Ishikawa (cell line): Measurements from ENCODE around the gene ITPR2.

ENCODE experiments used
- CEBPB ChIP-seq: IDR thresholded peaks from 2 replicates; pipeline ENCODE4 v1.6.1; 2012
- CREB1 ChIP-seq: IDR thresholded peaks from 2 replicates; pipeline ENCODE4 v1.6.1; 2012; ENCODE audit warnings: low read depth
- EGR1 ChIP-seq: IDR thresholded peaks from 2 replicates; pipeline ENCODE4 v1.6.1; 2012
- EP300 ChIP-seq: IDR thresholded peaks from 2 replicates; pipeline ENCODE4 v1.6.1; 2012; ENCODE audit warnings: borderline replicate concordance
- FOXM1 ChIP-seq: IDR thresholded peaks from 2 replicates; pipeline ENCODE4 v1.6.1; 2012; ENCODE audit warnings: low read depth, borderline replicate concordance
- NFIC ChIP-seq: IDR thresholded peaks from 2 replicates; pipeline ENCODE4 v1.6.1; 2012
- RAD21 ChIP-seq: IDR thresholded peaks from 2 replicates; pipeline ENCODE4 v1.6.1; 2012; ENCODE audit warnings: low read depth
- TAF1 ChIP-seq: IDR thresholded peaks from 2 replicates; pipeline ENCODE4 v1.6.1; 2012; ENCODE audit warnings: low read depth, mild to moderate bottlenecking
- TCF12 ChIP-seq: IDR thresholded peaks from 2 replicates; pipeline ENCODE4 v1.6.1; 2012; ENCODE audit warnings: low read depth
- TEAD4 ChIP-seq: IDR thresholded peaks from 2 replicates; pipeline ENCODE4 v1.6.1; 2012
- YY1 ChIP-seq: IDR thresholded peaks from 2 replicates; pipeline ENCODE4 v1.6.1; 2012; ENCODE audit warnings: low read depth
- ZBTB7A ChIP-seq: IDR thresholded peaks from 2 replicates; pipeline ENCODE4 v1.6.1; 2012; ENCODE audit warnings: low read depth
- TF ChIP-seq, protein P1 (sequence below): IDR thresholded peaks from 2 replicates; pipeline ENCODE4 v1.6.1; 2012
- TF ChIP-seq, protein P2 (sequence below): IDR thresholded peaks from 2 replicates; pipeline ENCODE4 v1.6.1; 2012; ENCODE audit warnings: low read depth, mild to moderate bottlenecking
- TF ChIP-seq, protein P3 (sequence below): IDR thresholded peaks from 2 replicates; pipeline ENCODE4 v1.6.1; 2012

The ITPR2 gene

DNA sequence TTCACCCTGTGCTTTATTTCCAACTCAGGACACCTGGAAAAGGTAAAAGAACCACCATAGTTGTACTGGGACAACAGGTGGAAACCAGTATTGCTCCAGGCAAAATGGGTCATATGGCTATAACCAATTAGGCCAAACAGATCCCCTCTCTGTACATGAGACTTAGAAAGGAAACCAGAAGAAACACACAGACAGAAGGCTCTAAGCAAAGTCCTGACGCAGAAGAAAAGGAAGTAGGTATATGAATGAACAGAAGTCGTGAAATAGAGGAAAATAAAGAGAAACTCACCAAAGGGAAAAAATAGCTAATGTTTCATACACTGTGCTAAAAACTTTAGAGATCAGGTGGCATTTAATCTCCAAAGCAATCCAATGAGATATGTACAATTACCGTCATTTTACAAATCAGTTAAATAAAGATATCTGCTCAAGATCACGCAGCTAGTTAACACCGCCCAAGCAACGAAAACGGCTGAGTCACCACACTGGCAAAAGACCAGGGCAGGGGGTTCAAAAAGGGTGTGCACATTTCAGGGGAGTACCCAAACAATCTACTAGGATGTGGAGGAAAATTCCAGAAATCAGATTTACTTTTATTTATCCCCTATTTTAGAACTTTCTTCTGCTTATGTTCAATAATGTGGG lies 82.3 kb downstream of the ITPR2 start:
- no peak for TF ChIP-seq CREB1
- no peak for TF ChIP-seq EP300
- TF ChIP-seq RAD21 = no peak
- no peak for TF ChIP-seq ZBTB7A
- TF ChIP-seq EGR1 = no peak
- TF ChIP-seq, protein P1, sequence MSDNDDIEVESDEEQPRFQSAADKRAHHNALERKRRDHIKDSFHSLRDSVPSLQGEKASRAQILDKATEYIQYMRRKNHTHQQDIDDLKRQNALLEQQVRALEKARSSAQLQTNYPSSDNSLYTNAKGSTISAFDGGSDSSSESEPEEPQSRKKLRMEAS = no peak
- no peak for TF ChIP-seq CEBPB
- no peak for TF ChIP-seq TEAD4
- TF ChIP-seq, protein P2, sequence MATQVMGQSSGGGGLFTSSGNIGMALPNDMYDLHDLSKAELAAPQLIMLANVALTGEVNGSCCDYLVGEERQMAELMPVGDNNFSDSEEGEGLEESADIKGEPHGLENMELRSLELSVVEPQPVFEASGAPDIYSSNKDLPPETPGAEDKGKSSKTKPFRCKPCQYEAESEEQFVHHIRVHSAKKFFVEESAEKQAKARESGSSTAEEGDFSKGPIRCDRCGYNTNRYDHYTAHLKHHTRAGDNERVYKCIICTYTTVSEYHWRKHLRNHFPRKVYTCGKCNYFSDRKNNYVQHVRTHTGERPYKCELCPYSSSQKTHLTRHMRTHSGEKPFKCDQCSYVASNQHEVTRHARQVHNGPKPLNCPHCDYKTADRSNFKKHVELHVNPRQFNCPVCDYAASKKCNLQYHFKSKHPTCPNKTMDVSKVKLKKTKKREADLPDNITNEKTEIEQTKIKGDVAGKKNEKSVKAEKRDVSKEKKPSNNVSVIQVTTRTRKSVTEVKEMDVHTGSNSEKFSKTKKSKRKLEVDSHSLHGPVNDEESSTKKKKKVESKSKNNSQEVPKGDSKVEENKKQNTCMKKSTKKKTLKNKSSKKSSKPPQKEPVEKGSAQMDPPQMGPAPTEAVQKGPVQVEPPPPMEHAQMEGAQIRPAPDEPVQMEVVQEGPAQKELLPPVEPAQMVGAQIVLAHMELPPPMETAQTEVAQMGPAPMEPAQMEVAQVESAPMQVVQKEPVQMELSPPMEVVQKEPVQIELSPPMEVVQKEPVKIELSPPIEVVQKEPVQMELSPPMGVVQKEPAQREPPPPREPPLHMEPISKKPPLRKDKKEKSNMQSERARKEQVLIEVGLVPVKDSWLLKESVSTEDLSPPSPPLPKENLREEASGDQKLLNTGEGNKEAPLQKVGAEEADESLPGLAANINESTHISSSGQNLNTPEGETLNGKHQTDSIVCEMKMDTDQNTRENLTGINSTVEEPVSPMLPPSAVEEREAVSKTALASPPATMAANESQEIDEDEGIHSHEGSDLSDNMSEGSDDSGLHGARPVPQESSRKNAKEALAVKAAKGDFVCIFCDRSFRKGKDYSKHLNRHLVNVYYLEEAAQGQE = no peak
- TF ChIP-seq TAF1 = no peak
- TF ChIP-seq FOXM1 = no peak
- TF ChIP-seq, protein P3, sequence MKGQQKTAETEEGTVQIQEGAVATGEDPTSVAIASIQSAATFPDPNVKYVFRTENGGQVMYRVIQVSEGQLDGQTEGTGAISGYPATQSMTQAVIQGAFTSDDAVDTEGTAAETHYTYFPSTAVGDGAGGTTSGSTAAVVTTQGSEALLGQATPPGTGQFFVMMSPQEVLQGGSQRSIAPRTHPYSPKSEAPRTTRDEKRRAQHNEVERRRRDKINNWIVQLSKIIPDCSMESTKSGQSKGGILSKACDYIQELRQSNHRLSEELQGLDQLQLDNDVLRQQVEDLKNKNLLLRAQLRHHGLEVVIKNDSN = no peak
- TF ChIP-seq TCF12 = no peak
- no peak for TF ChIP-seq NFIC
- TF ChIP-seq YY1 = no peak

DNA sequence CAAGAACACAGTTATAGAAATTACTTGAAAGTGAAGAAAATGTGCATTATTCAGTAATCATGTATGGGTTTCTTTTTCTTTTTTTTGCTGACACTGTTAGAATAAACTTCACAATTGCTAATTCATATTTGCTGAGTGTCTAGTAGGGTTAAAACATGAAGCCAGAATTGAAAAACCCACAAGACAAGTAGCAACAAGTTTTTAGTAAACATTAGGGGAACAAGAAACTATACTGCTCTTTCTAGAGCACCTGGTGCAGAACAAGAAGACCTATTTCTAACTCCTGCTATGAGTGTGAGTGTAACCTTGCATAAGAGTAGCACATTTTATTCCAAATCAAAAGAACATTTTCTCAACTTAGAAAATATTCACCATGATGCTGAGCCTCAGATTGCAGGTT lies 83.2 kb downstream of the ITPR2 start:
- TF ChIP-seq EGR1 = no peak

DNA sequence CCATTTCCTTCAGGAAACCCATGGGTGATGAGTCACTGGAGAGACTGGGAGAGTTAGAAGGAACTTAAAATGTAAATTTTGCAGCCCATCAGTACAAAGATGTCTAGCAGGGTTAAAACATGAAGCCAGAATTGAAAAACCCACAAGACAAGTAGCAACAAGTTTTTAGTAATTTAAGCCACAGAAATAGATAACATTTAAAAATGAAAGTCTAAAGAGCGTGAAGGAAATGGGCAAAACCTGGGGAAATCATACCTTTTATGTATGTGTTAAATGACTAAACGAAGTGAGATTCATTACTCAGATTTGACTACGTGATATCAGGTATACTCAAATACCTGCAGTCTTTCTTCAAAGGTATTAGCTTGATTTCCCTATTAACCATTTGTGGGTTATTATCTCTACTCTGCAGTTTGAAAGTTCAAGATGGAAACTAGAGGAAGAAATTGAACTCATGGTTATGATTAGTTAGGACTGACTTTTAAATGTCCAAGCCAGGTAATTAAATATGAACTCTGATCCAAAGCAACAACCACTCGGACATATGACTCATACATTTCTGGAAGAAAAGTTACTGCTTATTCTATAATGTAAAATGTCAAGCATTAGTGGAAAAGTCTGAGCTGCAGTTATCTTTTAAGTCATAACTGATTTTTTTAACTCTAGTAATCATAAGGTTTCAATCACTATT lies 84.1 kb downstream of the ITPR2 start:
- TF ChIP-seq TEAD4 (no peak), NFIC (no peak), TCF12 (no peak), TAF1 (no peak), FOXM1 (no peak), CREB1 (no peak), EP300 (no peak), ZBTB7A (no peak), RAD21 (no peak), EGR1 (no peak), YY1 (no peak)
- TF ChIP-seq, protein P3 = no peak
- TF ChIP-seq, protein P1 = no peak
- TF ChIP-seq, protein P2 = no peak

DNA sequence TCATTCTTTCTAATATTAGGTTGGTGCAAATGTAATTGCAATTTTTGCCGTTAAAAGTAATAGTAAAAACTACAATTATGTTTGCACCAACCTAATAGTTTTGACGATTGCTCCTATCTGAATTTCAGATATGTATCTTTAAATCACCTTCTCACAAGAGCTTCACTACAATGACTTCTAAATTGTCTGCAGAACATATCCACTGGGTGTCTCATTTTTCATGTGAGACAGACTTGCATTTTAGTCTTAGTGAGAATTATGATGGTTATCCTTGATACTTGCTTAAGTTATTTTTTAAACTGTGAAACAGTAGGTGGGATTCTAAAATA lies 84.6 kb downstream of the ITPR2 start:
- TF ChIP-seq, protein P2 = no peak
- TF ChIP-seq YY1 (no peak), TCF12 (no peak), EGR1 (no peak), RAD21 (no peak), EP300 (no peak), NFIC (no peak), FOXM1 (no peak), CEBPB (no peak), CREB1 (no peak), ZBTB7A (no peak), TEAD4 (no peak), TAF1 (no peak)
- TF ChIP-seq, protein P3 = no peak
- TF ChIP-seq, protein P1 = no peak
